NK-92 (cell line): Measurements from ENCODE around the gene UMODL1.

Experiments
- DNase-seq: peaks from one replicate; lab custom pipeline; 2025; ENCODE audit not compliant: unreplicated experiment; lab: John Stamatoyannopoulos, UW

Gene UMODL1

DNA sequence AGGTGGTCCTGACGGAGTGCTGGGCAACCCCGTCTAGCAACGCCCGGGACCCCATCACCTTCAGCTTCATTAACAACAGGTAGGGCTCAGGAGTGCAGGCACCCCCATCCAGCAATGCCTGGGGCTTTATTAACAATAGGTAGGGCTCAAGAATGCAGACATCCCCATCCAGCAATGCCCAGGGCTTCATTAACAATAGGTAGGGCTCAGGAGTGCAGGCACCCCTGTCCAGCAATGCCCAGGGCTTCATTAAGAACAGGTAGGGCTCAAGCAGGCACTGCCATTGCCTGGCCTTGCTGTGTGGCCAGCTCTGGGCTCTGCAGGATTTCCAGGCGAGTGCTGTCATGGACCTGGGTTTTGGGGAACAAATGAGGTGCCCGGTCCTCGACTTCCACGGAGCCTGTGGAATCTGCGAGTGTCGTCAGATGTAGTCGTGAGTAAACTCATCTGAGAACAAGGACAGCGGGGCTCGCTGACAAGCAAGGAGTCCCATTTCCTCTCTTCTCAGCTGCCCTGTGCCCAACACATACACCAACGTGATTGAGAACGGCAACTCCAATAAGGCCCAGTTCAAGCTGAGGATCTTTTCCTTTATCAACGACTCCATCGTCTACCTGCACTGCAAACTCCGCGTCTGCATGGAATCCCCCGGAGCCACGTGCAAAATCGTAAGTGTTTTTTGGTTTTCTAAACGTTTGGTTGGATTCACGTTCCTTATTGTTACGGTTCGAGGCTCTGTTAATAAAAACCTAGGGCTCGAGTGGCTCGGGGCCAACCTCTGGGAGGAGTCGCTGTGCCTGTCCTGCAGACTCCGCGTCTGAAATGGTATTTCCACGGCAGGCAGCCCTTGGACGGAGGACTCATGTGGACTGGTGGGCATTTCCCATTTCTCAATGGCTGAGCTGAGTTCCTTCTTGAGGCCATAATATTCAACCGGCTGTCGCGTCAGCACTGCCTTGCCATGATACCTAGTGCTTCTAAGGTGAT lies 56.3 kb downstream of the UMODL1 start:
- DNase-seq = no peak

DNA sequence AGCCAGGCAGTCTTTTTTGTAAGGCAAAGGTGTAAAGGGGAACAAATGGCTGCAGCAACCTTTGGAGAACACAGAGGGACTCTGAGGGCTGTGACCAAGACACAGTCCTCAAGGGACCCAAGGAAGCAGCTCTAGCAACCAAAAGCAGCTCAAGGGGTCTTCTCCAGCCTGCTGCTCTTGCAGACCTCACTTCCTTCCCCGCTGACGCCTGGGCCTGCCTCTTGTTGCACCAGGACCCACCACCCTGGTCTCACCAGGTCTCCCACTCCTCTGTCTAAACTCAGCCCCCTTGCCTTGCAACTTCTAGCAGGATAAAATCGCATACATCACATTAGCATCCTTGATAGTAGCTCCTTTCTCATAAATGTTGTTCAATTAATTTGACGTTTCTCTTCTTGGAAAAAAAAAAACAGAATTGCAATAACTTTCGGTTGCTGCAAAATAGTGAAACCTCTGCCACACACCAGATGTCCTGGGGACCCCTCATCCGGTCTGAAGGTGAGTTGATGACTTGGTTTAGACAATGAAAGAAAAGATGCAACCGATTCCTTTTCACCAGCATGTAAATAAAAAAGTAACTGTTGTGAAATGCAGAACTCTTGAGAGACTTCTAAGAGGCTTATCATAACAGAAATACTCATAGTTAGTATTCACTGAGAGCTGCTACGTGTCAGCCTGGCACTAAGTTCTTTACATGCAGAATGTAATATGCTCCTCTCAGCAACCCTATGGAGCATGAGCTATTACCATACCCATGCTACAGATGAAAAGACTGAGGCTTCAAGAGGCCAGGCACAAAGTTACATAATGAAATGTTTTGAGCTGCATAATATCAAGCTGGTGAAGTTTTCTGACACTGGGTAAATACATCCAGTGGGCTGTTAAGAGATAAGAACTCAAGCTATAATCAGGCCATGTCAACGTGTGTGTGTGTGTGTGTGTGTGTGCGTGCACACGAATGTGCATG lies 58.5 kb downstream of the UMODL1 start:
- no peak for DNase-seq

DNA sequence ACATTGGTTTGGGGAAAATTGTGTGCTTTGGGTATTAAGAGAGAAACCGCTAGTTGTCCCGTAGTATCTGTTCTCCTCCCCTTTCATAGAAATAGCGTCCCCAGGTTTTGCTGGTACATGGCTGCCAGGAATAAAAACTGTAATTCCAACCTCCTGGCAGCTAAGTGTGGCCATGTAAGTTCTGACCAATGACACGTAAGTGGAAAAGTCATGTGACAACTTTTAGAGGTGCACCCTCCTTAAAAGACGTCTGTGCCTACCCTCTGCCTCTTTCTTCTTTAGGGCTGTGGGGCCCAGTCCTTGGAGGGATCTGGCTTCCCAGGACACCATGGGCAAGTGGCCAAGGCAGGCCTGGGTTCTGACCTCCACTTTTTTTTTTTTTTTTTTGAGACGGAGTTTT lies 59.3 kb downstream of the UMODL1 start:
- DNase-seq = no peak

DNA sequence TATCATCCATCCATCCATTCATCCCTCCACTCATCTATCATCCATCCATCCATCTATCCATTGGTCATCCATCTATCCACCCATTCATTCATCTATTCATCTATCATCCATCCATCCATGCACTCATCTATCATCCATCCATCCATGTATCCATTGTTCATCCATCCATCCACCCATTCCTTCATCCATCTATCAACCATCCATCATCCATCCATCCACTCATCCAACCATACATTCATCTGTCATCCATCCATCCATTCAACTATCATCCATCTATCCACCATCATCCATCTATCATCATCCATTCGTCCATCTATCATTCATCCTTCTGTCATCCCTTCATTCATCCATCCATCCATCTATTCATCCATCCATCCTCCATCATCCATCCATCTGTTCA lies 61.1 kb downstream of the UMODL1 start:
- no peak for DNase-seq

- no peak for DNase-seq
Observed at GRCh38 chr21:42133131-42133530, 62.0 kb downstream of the UMODL1 start.

GRCh38 chr21:42135386-42136052 lies 64.4 kb downstream of the UMODL1 start:
- DNase-seq = no peak

- no peak for DNase-seq
Observed at GRCh38 chr21:42137191-42137904, 66.2 kb downstream of the UMODL1 start.

DNA sequence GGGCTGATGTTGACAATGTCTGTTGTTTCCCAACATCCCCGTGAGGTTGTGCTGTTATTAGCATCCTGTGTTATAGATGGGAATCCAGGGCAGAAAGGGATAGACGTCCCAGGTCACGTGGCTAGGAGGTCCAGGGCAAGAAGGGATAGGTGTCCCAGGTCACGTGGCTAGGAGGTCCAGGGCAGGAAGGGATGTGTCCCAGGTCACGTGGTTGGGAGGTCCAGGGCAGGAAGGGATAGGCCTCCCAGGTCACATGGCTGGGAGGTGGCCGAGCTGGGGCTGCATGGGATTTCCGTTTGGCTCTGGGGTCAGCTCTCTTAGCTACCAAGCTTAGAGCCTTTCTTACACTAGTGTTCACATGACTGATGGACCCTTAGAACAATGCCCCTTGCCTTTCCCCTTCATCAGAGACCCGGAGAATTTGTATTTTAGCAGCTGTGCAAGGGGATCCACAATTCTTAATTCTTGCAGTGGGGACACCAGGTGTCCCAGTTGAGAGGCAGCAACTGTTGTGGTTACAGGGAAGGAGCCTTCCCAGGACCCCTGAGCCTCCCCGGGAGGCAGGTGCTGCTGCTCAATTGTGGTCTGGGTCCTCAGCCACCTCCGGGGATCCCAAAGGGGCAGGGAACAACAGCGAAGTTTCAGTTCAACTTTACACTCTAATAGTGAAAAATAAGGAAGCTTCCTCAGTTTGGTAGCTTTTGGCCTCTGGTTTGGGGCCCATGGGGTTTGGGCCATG lies 69.2 kb downstream of the UMODL1 start:
- no peak for DNase-seq

- no peak for DNase-seq
Observed at GRCh38 chr21:42141643-42142042, 70.5 kb downstream of the UMODL1 start.

GRCh38 chr21:42142141-42142540 lies 71.0 kb downstream of the UMODL1 start:
- no peak for DNase-seq

DNA sequence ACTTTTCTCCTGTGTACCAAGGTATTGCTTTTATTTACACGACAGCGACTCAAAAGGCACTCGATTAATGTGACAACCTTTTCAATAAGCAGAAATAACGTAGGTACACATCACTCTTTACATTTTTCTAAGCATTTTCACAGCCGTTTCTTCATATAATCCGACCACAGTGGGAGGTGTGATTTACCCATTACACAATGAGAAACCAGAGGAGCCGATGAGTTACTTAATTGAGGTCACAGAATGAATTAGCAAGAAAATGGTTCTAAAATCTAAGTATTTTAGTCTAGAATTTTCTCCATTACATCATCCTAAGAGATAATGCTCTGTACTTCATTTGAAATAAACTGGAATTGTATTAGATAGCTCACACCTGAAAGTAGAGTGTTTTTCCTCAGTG lies 71.5 kb downstream of the UMODL1 start:
- DNase-seq = no peak

DNA sequence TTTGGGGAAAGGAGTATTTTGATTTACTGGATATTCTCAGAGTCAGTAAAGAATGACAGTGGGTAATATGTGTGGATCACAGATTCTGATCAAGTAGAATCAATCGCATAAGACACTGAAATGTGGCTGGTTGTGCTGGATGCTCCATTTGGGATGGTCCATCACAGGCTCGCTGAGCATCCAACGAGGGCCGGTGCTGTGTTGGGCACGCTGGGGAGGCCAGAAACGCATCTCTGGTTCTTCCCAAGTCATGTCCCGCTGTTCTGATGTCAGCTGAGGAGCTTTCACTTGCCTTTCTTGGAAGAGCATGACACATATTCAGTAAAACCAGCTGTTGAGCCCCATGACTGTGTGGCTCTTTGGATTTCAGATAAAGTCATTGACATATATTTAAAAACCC lies 72.0 kb downstream of the UMODL1 start:
- no peak for DNase-seq

- DNase-seq = no peak
Observed at GRCh38 chr21:42144221-42144620, 73.1 kb downstream of the UMODL1 start.

- DNase-seq = no peak
Observed at GRCh38 chr21:42144679-42145568, 73.8 kb downstream of the UMODL1 start.

- DNase-seq = no peak
Observed at GRCh38 chr21:42145569-42146272, 74.6 kb downstream of the UMODL1 start.

DNA sequence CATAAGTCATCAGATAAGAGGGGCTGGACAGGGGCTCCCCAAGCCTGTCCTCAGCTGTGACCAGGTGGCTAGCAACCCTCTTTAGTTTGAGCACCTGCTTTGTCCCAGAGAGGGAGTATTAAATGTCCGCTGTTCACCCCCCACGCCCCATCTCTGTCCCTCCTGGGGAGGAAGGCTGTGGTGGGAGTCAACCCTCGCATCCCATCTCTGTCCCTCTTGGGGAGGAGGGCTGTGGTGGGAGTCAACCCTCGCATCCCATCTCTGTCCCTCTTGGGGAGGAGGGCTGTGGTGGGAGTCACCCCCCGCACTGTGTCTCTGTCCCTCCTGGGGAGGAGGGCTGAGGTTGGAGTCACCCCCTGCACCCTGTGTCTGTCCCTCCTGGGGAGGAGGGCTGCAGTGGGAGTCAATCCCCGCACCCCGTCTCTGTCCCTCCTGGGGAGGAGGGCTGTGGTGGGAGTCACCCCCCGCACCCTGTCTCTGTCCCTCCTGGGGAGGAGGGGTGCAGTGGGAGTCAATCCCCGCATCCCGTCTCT lies 75.2 kb downstream of the UMODL1 start:
- no peak for DNase-seq

- DNase-seq = no peak
Observed at GRCh38 chr21:42146821-42147220, 75.7 kb downstream of the UMODL1 start.
